Measurements from ENCODE around the gene ABCD1. TPM values are rescaled to one million over a fixed set of nuclear protein-coding genes. Genes with fewer than 3 reads are reported as not detected.
"Not testable (repeated sequence)": the region's sequence is repeated elsewhere in the genome, so short reads cannot be mapped to it uniquely, and the experiment has no call there.

ABCD1 gene
- total RNA-seq, 1 donor from 2014 or later = 19.5 TPM

- Mint-ChIP-seq H3K4me1 (ENCODE audit: unreplicated experiment) (no peaks in the 10 kb centered on the region), H3K27ac (ENCODE audit: unreplicated experiment) (no peak overlapping the region), H3K27me3 (ENCODE audit: unreplicated experiment) (no peaks in the 10 kb centered on the region), H3K4me3 (ENCODE audit: unreplicated experiment) (no peak overlapping the region), H3K9me3 (ENCODE audit: unreplicated experiment) (no peaks in the 10 kb centered on the region), H3K36me3 (ENCODE audit: low read depth, unreplicated experiment) (no peaks in the 10 kb centered on the region)
- no peak for TF ChIP-seq CTCF (IDR thresholded peaks at IDR 0.05; ENCODE audit: unreplicated experiment)
- DNase-seq (ENCODE audit: low spot score) = no peak
Measured at GRCh38 chrX:153744210-153745066, 19.8 kb downstream of the ABCD1 start.

GRCh38 chrX:153745067-153745433 is 20.4 kb downstream of the ABCD1 start:
- H3K9me3 Mint-ChIP-seq (ENCODE audit: unreplicated experiment); H3K4me3 Mint-ChIP-seq (ENCODE audit: unreplicated experiment); H3K27me3 Mint-ChIP-seq (ENCODE audit: unreplicated experiment); DNase-seq (ENCODE audit: low spot score); H3K27ac Mint-ChIP-seq (ENCODE audit: unreplicated experiment); H3K4me1 Mint-ChIP-seq (ENCODE audit: unreplicated experiment); H3K36me3 Mint-ChIP-seq (ENCODE audit: low read depth, unreplicated experiment): not testable (repeated sequence)

GRCh38 chrX:153746359-153746758 is 21.7 kb downstream of the ABCD1 start:
- DNase-seq (ENCODE audit: low spot score) = no peak
- Mint-ChIP-seq H3K9me3 (ENCODE audit: unreplicated experiment) (no peaks in the 10 kb centered on the region), H3K27ac (ENCODE audit: unreplicated experiment) (no peak overlapping the region), H3K4me1 (ENCODE audit: unreplicated experiment) (no peaks in the 10 kb centered on the region), H3K4me3 (ENCODE audit: unreplicated experiment) (no peak overlapping the region), H3K27me3 (ENCODE audit: unreplicated experiment) (no peaks in the 10 kb centered on the region), H3K36me3 (ENCODE audit: low read depth, unreplicated experiment) (no peaks in the 10 kb centered on the region)
- TF ChIP-seq CTCF (IDR thresholded peaks at IDR 0.05; ENCODE audit: unreplicated experiment) = no peak

GRCh38 chrX:153746991-153747390 is 22.3 kb downstream of the ABCD1 start:
- not testable (repeated sequence) for H3K4me3 Mint-ChIP-seq (ENCODE audit: unreplicated experiment); H3K27ac Mint-ChIP-seq (ENCODE audit: unreplicated experiment); H3K27me3 Mint-ChIP-seq (ENCODE audit: unreplicated experiment); DNase-seq (ENCODE audit: low spot score); H3K4me1 Mint-ChIP-seq (ENCODE audit: unreplicated experiment); H3K9me3 Mint-ChIP-seq (ENCODE audit: unreplicated experiment); H3K36me3 Mint-ChIP-seq (ENCODE audit: low read depth, unreplicated experiment)

GRCh38 chrX:153749017-153749416 is 24.4 kb downstream of the ABCD1 start:
- not testable (repeated sequence) for DNase-seq (ENCODE audit: low spot score); H3K4me1 Mint-ChIP-seq (ENCODE audit: unreplicated experiment); H3K9me3 Mint-ChIP-seq (ENCODE audit: unreplicated experiment); H3K4me3 Mint-ChIP-seq (ENCODE audit: unreplicated experiment); H3K27ac Mint-ChIP-seq (ENCODE audit: unreplicated experiment); H3K27me3 Mint-ChIP-seq (ENCODE audit: unreplicated experiment); H3K36me3 Mint-ChIP-seq (ENCODE audit: low read depth, unreplicated experiment)

- DNase-seq (ENCODE audit: low spot score) = no peak
- H3K4me3 Mint-ChIP-seq (ENCODE audit: unreplicated experiment) = no peak overlapping the region
- TF ChIP-seq CTCF (IDR thresholded peaks at IDR 0.05; ENCODE audit: unreplicated experiment) = no peak
- H3K9me3 Mint-ChIP-seq (ENCODE audit: unreplicated experiment) = no peaks in the 10 kb centered on the region
- no peak overlapping the region for H3K27ac Mint-ChIP-seq (ENCODE audit: unreplicated experiment)
- no peaks in the 10 kb centered on the region for H3K36me3 Mint-ChIP-seq (ENCODE audit: low read depth, unreplicated experiment)
- H3K27me3 Mint-ChIP-seq (ENCODE audit: unreplicated experiment) = no peaks in the 10 kb centered on the region
- H3K4me1 Mint-ChIP-seq (ENCODE audit: unreplicated experiment) = no peaks in the 10 kb centered on the region
Measured at GRCh38 chrX:153750127-153750774, 25.6 kb downstream of the ABCD1 start.
